Suprapubic skin (tissue), 3 donors: ENCODE measurements around the gene DNAAF1.

Source experiments
- CTCF ChIP-seq, 2 donors: fragments of 200-600 bp in 1 of 2; fragments of 450-650 bp in 1 of 2; sonication (generic) in 1 of 2; IDR thresholded peaks; one replicate each; pipeline ENCODE4 v1.5.1; 2016 to 2019; ENCODE audit warnings: antibody characterized with exemption in 2 of 2, mild to moderate bottlenecking in 1 of 2, moderate library complexity in 1 of 2
- POLR2AphosphoS5 ChIP-seq, 3 donors: sonication (generic); formaldehyde crosslinking; IDR thresholded peaks; one replicate each; pipeline ENCODE4 v1.6.1; 2017; ENCODE audit warnings: antibody characterized with exemption in 3 of 3

GRCh38 chr16:84212154-84212553 lies 67.0 kb downstream of the DNAAF1 start:
- no peak for TF ChIP-seq CTCF (IDR thresholded peaks at IDR 0.05)
- TF ChIP-seq POLR2AphosphoS5 (IDR thresholded peaks at IDR 0.05) = no peak
